GM21367 (cell line): ENCODE measurements around the gene AGPS.

Experiments used
- ATAC-seq: cut with Tn5 transposase; IDR thresholded peaks from one replicate; pipeline ENCODE4 v1.9.1; 2021; ENCODE audit not compliant: unreplicated experiment

AGPS gene

DNA sequence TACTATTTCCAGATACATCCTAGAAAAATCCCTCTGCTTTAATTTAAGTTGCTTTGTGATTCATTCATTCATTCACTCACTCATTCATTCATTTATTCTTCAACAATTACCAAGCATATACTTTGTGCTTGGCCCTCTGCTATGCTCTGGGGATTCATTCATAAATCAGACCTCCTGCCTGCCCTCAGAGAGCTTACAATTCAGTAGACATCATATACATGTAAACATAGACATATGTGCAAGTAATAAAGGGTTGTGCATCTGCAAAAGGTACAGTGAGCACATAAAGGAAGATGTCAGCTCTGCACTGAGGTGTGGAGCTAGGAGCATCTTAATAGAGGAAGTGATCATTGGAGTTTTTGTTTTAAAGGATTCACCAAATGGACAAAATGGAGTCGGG, 189.4 kb downstream of the AGPS start:
- ATAC-seq, result no peak

DNA sequence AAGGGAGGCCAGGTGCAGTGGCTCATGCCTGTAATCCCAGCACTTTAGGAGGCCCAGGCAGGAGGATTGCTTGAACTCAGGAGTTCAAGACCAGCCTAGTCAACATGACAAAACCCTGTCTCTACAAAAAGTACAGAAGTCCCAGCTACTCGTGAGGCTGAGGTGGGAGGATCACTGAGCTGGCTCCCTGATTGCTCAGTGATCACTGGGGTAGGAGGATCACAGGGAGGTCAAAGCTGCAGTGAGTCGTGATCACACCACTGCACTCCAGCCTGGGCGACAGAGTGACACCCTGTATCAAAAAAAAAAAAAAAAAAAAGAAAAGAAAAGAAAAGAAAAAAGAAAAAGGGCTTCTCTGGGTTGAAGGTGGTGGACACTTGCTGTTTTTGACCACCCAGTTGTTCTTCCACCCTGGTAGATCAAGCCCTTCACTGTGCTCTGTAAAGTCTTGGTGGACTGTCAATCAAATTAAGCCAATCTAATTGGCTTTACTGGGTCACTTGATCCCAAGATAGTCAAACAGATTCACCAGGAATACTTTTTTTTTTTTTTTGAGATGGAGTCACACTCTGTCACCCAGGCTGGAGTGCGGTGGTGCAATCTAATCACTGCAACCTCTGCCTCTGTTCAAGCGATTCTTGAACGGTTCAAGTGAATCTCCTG, 191.6 kb downstream of the AGPS start:
- ATAC-seq, result no peak

DNA sequence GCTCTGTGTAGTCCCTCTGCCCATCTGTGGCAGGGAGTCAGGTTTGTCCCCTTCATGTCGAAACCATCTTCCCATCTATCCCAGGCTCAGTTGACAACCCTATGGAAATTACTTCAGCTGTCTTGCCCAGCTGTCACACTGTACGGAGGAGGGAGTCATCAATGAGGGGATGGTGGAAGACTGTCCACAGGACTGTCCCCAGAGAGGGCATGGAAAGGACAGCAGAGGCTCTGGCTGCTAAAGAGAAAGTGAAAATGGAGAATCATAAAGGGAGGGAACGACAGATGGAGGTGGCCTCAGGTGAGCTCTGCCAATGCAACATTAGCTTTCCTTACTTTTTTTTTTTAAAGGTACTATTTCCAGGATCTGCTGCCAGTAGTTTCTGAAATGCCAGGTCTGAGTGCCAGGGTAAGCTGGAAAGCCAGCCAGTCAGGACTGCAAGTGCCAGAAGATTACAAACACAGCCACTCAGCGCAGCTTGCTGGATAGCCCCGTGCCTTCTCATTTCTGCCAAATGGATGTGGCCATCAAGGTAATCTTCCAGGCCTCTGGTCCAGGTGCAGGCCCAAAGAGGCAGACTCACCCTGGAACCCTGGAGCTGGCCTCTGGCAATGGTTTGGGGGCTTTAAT, 192.8 kb downstream of the AGPS start:
- ATAC-seq, result no peak

DNA sequence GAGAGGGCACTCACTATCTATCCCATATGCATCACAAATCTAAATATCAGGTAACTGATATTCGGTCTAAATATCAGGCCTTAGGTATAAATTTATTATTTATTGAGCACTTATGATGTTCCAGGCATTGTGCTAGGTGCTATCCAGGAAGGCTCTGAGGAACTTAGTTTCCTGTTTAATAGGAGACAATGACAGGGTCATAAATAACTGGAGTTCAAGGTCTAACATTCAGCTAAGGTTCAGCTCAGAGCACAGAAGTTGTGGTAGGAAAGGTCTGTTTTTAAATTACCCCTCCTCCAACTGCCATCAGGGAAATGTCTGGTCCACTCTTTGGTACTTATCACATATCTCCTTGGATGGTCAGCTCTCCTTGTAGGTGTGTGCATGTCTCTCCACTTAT, 193.6 kb downstream of the AGPS start:
- no peak for ATAC-seq

DNA sequence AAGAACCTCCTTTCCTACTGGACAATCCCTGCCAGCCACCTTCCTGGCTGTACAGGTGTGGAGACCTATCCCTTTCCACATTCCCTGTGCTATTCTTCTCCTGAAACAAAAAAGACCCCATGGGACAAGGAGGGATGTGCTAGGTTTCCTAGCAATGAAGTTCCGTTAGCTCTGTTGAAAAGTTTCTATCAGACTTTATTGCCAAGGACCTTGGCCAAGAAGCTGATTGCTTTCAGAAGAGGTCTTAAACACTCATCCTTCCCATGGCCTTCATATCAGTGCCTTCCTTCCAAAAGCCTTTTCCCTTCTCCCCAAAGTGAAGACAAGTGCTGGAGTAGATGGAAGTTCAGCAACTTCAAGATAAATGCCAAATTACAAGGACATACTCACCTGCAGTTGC, 194.8 kb downstream of the AGPS start:
- no peak for ATAC-seq

DNA sequence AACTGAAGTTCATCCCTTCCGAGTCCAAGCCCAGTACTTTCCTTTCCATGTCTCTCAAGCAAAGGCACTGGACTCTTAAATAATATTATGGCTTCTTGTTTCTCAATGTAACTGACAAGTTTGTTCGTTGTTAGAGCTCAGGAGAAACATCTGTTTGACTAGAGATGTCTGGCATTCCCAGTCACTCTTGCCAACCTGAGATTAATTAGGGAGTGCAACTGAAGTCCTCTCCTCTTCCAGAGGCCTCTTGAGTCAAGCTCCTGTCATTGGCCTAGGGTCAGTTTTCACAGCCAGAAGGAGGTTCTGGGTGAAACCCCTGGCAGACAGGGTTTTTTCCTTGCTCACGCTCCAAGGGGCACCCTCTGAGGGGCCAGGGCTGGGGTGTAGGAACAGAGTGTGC, 196.1 kb downstream of the AGPS start:
- ATAC-seq, result no peak

DNA sequence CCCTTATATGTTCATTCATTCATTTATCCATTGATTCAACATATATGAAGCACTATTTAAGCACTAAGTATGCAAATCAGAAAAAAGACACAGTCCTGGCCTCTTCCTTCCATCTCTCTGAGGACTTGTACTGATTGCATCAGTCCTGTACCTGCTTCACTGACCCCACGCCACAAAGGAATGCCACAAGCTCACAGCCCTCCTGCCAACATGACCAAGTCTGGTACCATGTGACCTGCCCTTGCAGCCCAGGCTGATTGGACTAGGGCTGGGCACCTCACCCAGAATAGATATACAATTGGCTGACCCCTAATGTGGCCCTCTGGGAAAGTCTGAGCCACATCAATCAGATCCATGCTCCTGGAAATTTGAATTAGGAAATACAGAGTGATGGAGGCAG, 196.6 kb downstream of the AGPS start:
- no peak for ATAC-seq

DNA sequence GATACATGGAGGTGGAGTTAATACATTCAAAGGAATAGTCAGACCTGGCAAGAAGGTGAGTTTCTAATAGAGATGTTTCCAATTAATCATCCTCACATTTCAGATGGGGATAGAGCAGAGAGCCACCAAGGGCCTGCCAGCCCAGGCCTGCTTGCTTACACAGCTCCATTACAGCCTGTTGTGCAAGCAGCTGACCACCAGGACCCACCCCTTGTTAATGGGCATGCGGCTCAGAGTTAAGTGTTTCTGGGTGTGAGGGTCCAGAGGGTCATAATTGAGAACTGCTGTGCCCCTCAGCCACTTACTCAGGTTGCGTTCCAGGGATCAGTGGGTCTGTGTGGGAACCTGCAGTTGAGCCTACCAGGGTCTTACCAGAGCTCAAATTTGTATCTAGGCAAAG, 199.8 kb downstream of the AGPS start:
- ATAC-seq, result no peak

GRCh38 chr2:177592945-177593344, 200.4 kb downstream of the AGPS start:
- no peak for ATAC-seq

DNA sequence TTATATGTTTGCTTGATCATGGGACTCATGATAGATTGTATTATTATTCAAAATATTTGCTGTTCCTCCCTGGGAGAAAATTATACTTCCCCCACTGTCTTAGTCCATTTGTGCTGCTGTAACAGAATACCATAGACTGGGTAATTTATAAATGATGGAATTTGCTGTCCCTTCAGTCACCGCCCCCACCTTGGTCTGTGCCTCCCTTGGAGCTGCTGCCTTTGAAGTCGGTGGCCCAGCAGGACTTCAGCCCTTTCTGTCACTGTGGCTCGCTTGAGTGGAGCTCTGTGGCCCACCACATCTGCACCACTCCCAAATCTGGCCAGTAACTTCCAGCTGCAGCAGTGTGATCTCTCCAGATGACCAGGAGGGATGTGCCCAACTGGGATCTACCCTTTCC, 200.8 kb downstream of the AGPS start:
- no peak for ATAC-seq
